GM23338 (cell line): ENCODE results near the gene MON2. TPM values are rescaled to one million over a fixed set of nuclear protein-coding genes. Genes with fewer than 3 reads are reported as not detected.

Experiments
- ATAC-seq: fragments of 200-7000 bp; cut with Tn5 transposase; 3 replicates; pipeline ENCODE4 v1.9.1; 2020
- DNase-seq: peaks from one replicate; pipeline ENCODE4 v3.0.0-alpha.2; 2015; ENCODE audit warnings: low spot score
- H2AFZ ChIP-seq: fragments of 200-600 bp; sonication (generic); 2 replicates; pipeline ENCODE4 v1.8.0; 2016; ENCODE audit warnings: antibody characterized with exemption, mild to moderate bottlenecking, moderate library complexity
- H3F3A ChIP-seq: fragments of 200-600 bp; sonication (generic); replicated peaks from 2 replicates; pipeline ENCODE4 v1.8.0; 2017; ENCODE audit warnings: antibody characterized with exemption, mixed run types, low read depth
- H3K27ac ChIP-seq: fragments of 200-600 bp; sonication (generic); 2 replicates; pipeline ENCODE4 v1.6.1; 2016; ENCODE audit warnings: low read depth
- H3K27me3 ChIP-seq: fragments of 200-600 bp; sonication (generic); 2 replicates; pipeline ENCODE4 v1.8.0; 2016; ENCODE audit warnings: mild to moderate bottlenecking, mixed run types, moderate library complexity; ENCODE audit not compliant: insufficient read depth
- H3K36me3 ChIP-seq: fragments of 200-600 bp; sonication (generic); 2 replicates; pipeline ENCODE4 v1.8.0; 2016; ENCODE audit warnings: mild to moderate bottlenecking; ENCODE audit not compliant: insufficient read depth
- H3K4me1 ChIP-seq: fragments of 200-600 bp; sonication (generic); 2 replicates; pipeline ENCODE4 v1.8.0; 2016; ENCODE audit warnings: mild to moderate bottlenecking, moderate library complexity; ENCODE audit not compliant: insufficient read depth
- H3K4me2 ChIP-seq: fragments of 200-600 bp; sonication (generic); 2 replicates; pipeline ENCODE4 v1.7.1; 2017; ENCODE audit warnings: mixed run types
- H3K4me3 ChIP-seq: fragments of 200-600 bp; sonication (generic); 2 replicates; pipeline ENCODE4 v1.6.1; 2016; ENCODE audit warnings: mixed run types
- H3K79me2 ChIP-seq: fragments of 200-600 bp; sonication (generic); replicated peaks from 2 replicates; pipeline ENCODE4 v1.8.0; 2017; ENCODE audit warnings: mild to moderate bottlenecking; ENCODE audit not compliant: insufficient read depth
- H3K9me2 ChIP-seq: fragments of 200-600 bp; sonication (generic); 2 replicates; pipeline ENCODE4 v1.8.0; 2017; ENCODE audit not compliant: insufficient read depth
- H4K20me1 ChIP-seq: fragments of 200-600 bp; sonication (generic); replicated peaks from 2 replicates; pipeline ENCODE4 v1.8.0; 2017; ENCODE audit warnings: mild to moderate bottlenecking; ENCODE audit not compliant: insufficient read depth
- H3K27ac Mint-ChIP-seq: 2 replicates; pipeline ENCODE4 v1.8.0; 2020; ENCODE audit warnings: inconsistent platforms, mild to moderate bottlenecking, moderate library complexity, mixed read lengths
- H3K27me3 Mint-ChIP-seq: 3 replicates; pipeline ENCODE4 v1.8.0; 2022; ENCODE audit warnings: low read depth, mild to moderate bottlenecking, moderate library complexity, mixed read lengths, inconsistent platforms; ENCODE audit not compliant: insufficient read depth, poor library complexity
- H3K36me3 Mint-ChIP-seq: 3 replicates; pipeline ENCODE4 v1.8.0; 2021; ENCODE audit warnings: low read depth, mild to moderate bottlenecking, inconsistent platforms, moderate library complexity, mixed read lengths
- H3K4me1 Mint-ChIP-seq: 3 replicates; pipeline ENCODE4 v1.8.0; 2020; ENCODE audit warnings: mild to moderate bottlenecking, inconsistent platforms, mixed read lengths
- H3K4me3 Mint-ChIP-seq: 3 replicates; pipeline ENCODE4 v1.8.0; 2021; ENCODE audit warnings: moderate library complexity, mild to moderate bottlenecking, inconsistent platforms, mixed read lengths
- H3K9me3 Mint-ChIP-seq: 3 replicates; pipeline ENCODE4 v1.8.0; 2020; ENCODE audit warnings: moderate library complexity, mild to moderate bottlenecking, inconsistent platforms, mixed read lengths
- CTCF ChIP-seq, 2 experiments: fragments of 200-600 bp in 1 of 2; sonication (generic) in 1 of 2; conservative IDR thresholded peaks; 2 replicates each; pipeline versions ENCODE4 v1.5.1 to v1.6.1; 2016 to 2017; ENCODE audit warnings: antibody characterized with exemption in 2 of 2, low read depth in 2 of 2, mild to moderate bottlenecking in 2 of 2, moderate library complexity in 1 of 2
- ETS1 ChIP-seq: IDR thresholded peaks from 2 replicates; pipeline ENCODE4 v1.6.1; 2016; ENCODE audit warnings: antibody characterized with exemption
- EZH2 ChIP-seq: fragments of 200-600 bp; sonication (generic); IDR thresholded peaks from one replicate; pipeline ENCODE4 v1.8.0; 2017; ENCODE audit warnings: antibody characterized with exemption, mild to moderate bottlenecking, low read depth; ENCODE audit not compliant: unreplicated experiment
- JUNB ChIP-seq: IDR thresholded peaks from one replicate; pipeline ENCODE4 v1.6.1; 2016; ENCODE audit warnings: antibody characterized with exemption; ENCODE audit not compliant: unreplicated experiment
- NANOG ChIP-seq: IDR thresholded peaks from 2 replicates; pipeline ENCODE4 v1.6.1; 2016; ENCODE audit warnings: antibody characterized with exemption, borderline replicate concordance
- POLR2AphosphoS5 ChIP-seq: IDR thresholded peaks from 2 replicates; pipeline ENCODE4 v1.6.1; 2016; ENCODE audit warnings: antibody characterized with exemption, low read depth
- REST ChIP-seq: IDR thresholded peaks from one replicate; pipeline ENCODE4 v1.6.1; 2018; ENCODE audit warnings: antibody characterized with exemption; ENCODE audit not compliant: unreplicated experiment
- STAT1 ChIP-seq: IDR thresholded peaks from one replicate; pipeline ENCODE4 v1.6.1; 2016; ENCODE audit warnings: antibody characterized with exemption; ENCODE audit not compliant: unreplicated experiment
- ZNF331 ChIP-seq: fragments of 250-450 bp; sonication (Bioruptor Pico); IDR thresholded peaks from 2 replicates; pipeline ENCODE4 v1.5.0; 2020; ENCODE audit warnings: low read depth, mild to moderate bottlenecking, moderate library complexity
- polyA plus RNA-seq: library from polyadenylated mRNA; unstranded; fragments of >200 nt; fragmentation: Nextera tagmentation; extraction: Ambion mirVana; gene quantifications from 2 replicates; pipeline ENCODE4 v1.2.1, GENCODE V29; 2016
- total RNA-seq: library from RNA; depleted of rRNA; stranded (reverse); fragments of >200 nt; shearing (Covaris generic); gene quantifications from 2 replicates; pipeline ENCODE4 v1.2.3, GENCODE V29; 2014

Gene MON2
- total and polyA plus RNA-seq, 2 experiments from 2014 or later = 11.0 to 27.3 TPM

- TF ChIP-seq REST (no peak), POLR2AphosphoS5 (no peak), JUNB (no peak), EZH2 (no peak), STAT1 (no peak), ZNF331 (CRISPR knock-in tag) (no peak)
Measured at GRCh38 chr12:62520361-62520760, 53.7 kb downstream of the MON2 start (continued).

- Mint-ChIP-seq H3K36me3 (no peaks in the 10 kb centered on the region), H3K4me3 (no peak overlapping the region), H3K9me3 (no peaks in the 10 kb centered on the region), H3K27ac (no peak overlapping the region), H3K27me3 (peaks cover 3% of the 10 kb centered on the region), H3K4me1 (peaks cover 5% of the 10 kb centered on the region; the same call in 1 of the 3 replicates)
- H3F3A ChIP-seq = no peaks in the 10 kb centered on the region
- no peak overlapping the region for H3K4me2 ChIP-seq
- H3K36me3 ChIP-seq = no peaks in the 10 kb centered on the region
- H3K9me2 ChIP-seq = no peaks in the 10 kb centered on the region
- ATAC-seq (no peak), DNase-seq (no peak)
- H2AFZ ChIP-seq = no peak overlapping the region
- H3K27me3 ChIP-seq = no peaks in the 10 kb centered on the region
- H3K79me2 ChIP-seq = no peaks in the 10 kb centered on the region
- no peak overlapping the region for H3K4me3 ChIP-seq
- H3K4me1 ChIP-seq = no peaks in the 10 kb centered on the region
- H4K20me1 ChIP-seq = no peaks in the 10 kb centered on the region
- peak; percentile 23 to 32; a peak in 2 of 4 replicates for TF ChIP-seq CTCF (conservative IDR thresholded peaks at IDR 0.05; ENCODE audit: low read depth in 2 of 2)
- no peak for TF ChIP-seq ETS1
- TF ChIP-seq EZH2 = no peak
- no peak for TF ChIP-seq NANOG
- no peak for TF ChIP-seq ZNF331 (CRISPR knock-in tag)
- H3K27ac ChIP-seq = no peak overlapping the region
Measured at GRCh38 chr12:62522984-62523383, 56.4 kb downstream of the MON2 start.
